Ovary (tissue), 9 donors: ENCODE data around the gene PARD3B. TPM values are rescaled to one million over a fixed set of nuclear protein-coding genes. Genes with fewer than 3 reads are reported as not detected.

Experiments
- DNase-seq, 5 donors: peaks; one replicate each; pipeline ENCODE4 v3.0.0-alpha.2; 2019 to 2020
- H3K27ac ChIP-seq, 2 donors: fragments of 200-600 bp; one replicate each; pipeline versions ENCODE4 v1.5.1 to v1.8.0; 2019 to 2022
- H3K27me3 ChIP-seq: fragments of 200-600 bp; one replicate; pipeline ENCODE4 v1.8.0; 2022
- H3K36me3 ChIP-seq: fragments of 200-600 bp; sonication (generic); one replicate; pipeline ENCODE4 v1.5.1; 2019
- H3K4me1 ChIP-seq: one replicate; pipeline ENCODE4 v1.8.1; 2013; ENCODE audit warnings: mild to moderate bottlenecking, moderate library complexity; ENCODE audit not compliant: insufficient read depth
- H3K4me3 ChIP-seq: fragments of 200-600 bp; sonication (generic); one replicate; pipeline ENCODE4 v1.5.1; 2017
- H3K9me3 ChIP-seq, 2 donors: fragments of 200-600 bp in 1 of 2; sonication (generic) in 1 of 2; one replicate each; pipeline versions ENCODE4 v1.5.1 to v1.8.1; 2013 to 2019; ENCODE audit warnings: mild to moderate bottlenecking in 1 of 2, moderate library complexity in 1 of 2
- CTCF ChIP-seq, 3 donors: fragments of 450-650 bp in 2 of 3; fragments of 200-600 bp in 1 of 3; IDR thresholded peaks; one replicate each; pipeline versions ENCODE4 v1.5.1 to v1.8.0; 2016 to 2022; ENCODE audit warnings: antibody characterized with exemption in 3 of 3, mild to moderate bottlenecking in 1 of 3
- EP300 ChIP-seq: sonication (generic); formaldehyde crosslinking; IDR thresholded peaks from one replicate; pipeline ENCODE4 v1.6.1; 2017; ENCODE audit warnings: antibody characterized with exemption
- POLR2A ChIP-seq: fragments of 450-650 bp; IDR thresholded peaks from one replicate; pipeline ENCODE4 v1.6.1; 2017; ENCODE audit warnings: antibody characterized with exemption, mild to moderate bottlenecking, moderate library complexity
- WGBS, 3 donors: extraction: QIAGEN DNeasy Blood & Tissue Kit in 1 of 3; methylation state at CpG; one replicate each; pipeline versions ENCODE4 v1.1.5 to v1.1.7; 2013 to 2017; 5-methylcytosine and 5-hydroxymethylcytosine counted together
- intact Hi-C, 4 donors: fragments of 100-400 bp; cut with DNase I; formaldehyde crosslinking; loops; one replicate each; pipeline versions ENCODE4 v1.11.0 to v1.15.1; 2022 to 2023
- polyA plus RNA-seq, 2 donors: library from polyadenylated mRNA; stranded (reverse); fragments of 200-250 nt in 1 of 2; fragments of 350-450 nt in 1 of 2; fragmentation: Illumina TruSeq in 1 of 2; extraction: RNeasy Lipid Tissue Mini Kit (QIAGEN cat#74804) in 1 of 2; gene quantifications; one replicate each; pipeline ENCODE4 v1.2.3, GENCODE V29; 2013 to 2014
- total RNA-seq, 7 donors: library from RNA; depleted of rRNA in 2 of 7; stranded (reverse); fragments of >200 nt in 2 of 7; fragmentation: NEBNext Ultra II Directional in 3 of 7; extraction: Animal tissue kit (Norgen Biotek cat#: 25700) in 3 of 7; gene quantifications; one replicate each; pipeline versions ENCODE4 v1.1.0 to v1.2.4, GENCODE V29; 2016 to 2023
- donor health status: DM: no; HTN: no; CAD: no; lungs with moderate emphysema.
- donor health status: DM: no; HTN: no; CAD: no.
- donor health status: Bipolar disorder and iron deficiency.
- donor health status: DM: yes; HTN: yes; CAD: no.
- donor health status: DM: no; HTN: no; CAD: no.
- donor health status: DM: yes; HTN: yes; CAD: no.

PARD3B gene
- total and polyA plus RNA-seq, 9 donors: 8.2 to 46.6 (median 28.7) TPM

DNA sequence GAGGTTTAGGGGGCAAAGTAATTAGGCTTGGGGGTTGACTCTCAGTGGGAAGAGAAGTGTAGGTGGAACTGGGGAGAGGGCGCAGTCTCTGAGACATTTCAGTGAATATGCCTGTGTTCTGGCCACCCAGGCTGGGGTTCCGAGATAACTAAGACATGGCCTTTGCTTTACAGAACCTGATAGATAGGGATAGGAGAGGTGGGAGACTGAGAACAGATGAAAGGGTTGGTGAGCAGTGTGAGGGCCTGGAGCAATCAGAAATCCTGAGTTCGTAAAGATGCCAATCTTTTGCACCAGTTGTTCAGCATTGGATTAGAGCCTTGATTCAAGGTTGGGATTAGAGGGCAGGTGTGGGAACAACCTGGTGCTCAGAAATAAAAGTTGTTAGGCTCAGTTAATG lies 15.6 kb downstream of the PARD3B start:
- Histone ChIP-seq H3K9me3 (no peaks in the 10 kb centered on the region), H3K36me3 (no peaks in the 10 kb centered on the region), H3K27me3 (no peaks in the 10 kb centered on the region), H3K4me1 (peaks cover 2% of the 10 kb centered on the region), H3K27ac (no peak overlapping the region), H3K4me3 (no peak overlapping the region)
- DNase-seq: no peak
- 93 to 100% (median 99%) methylated on average over 3 of the region's 3 CpGs for WGBS, 3 donors
- no peak for TF ChIP-seq EP300
- no peak for TF ChIP-seq CTCF (IDR thresholded peaks at IDR 0.05)
- intact Hi-C loops: no loop called here

DNA sequence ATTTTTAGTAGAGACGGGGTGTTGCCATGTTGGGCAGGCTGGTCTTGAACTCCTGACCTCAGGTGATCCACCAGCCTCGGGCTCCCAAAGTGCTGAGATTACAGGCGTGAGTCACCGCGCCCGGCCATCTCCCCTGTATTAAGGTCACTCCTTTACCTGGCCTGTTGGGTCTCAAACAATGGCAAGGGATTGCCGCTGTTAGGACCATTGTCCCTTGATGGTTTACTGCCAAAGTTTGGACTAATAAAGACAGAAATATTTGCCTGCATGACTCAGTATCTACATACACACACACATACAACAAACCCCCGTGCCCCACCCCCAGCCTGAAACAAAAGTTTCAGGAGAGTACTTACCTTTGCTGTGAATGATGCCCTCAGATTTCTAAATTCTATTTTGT lies 16.5 kb downstream of the PARD3B start:
- H3K27me3 ChIP-seq: no peaks in the 10 kb centered on the region
- no peaks in the 10 kb centered on the region for H3K36me3 ChIP-seq
- no peak overlapping the region for H3K4me3 ChIP-seq
- H3K9me3 ChIP-seq: no peaks in the 10 kb centered on the region
- H3K27ac ChIP-seq: no peak overlapping the region
- 93 to 100% (median 95%) methylated on average over 8 of the region's 8 CpGs for WGBS, 3 donors
- peaks cover 2% of the 10 kb centered on the region for H3K4me1 ChIP-seq
- TF ChIP-seq POLR2A (no peak), EP300 (no peak), CTCF (IDR thresholded peaks at IDR 0.05) (no peak)
- DNase-seq: no peak
- intact Hi-C loops: no loop called here

DNA sequence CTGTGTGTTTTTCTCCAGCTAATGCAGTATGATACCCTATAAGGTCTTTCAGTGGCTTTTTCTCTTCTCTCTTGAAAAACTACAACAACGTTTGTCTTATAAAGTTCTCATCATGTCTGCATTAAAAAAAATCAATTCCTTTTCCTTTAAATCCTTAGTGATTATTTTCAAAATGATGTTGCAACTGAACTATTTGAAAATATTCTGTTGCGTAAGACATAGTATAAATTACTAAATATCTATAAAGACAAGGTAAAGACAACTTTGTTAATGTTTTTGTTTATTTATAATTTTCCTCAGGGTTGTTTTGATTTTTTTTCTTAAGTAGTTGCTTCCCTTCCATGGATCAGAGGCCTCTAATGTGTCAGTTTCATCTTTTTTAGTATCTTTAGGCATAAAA lies 21.2 kb downstream of the PARD3B start:
- Histone ChIP-seq H3K4me3 (no peak overlapping the region), H3K9me3 (no peaks in the 10 kb centered on the region), H3K27ac (no peak overlapping the region), H3K27me3 (no peaks in the 10 kb centered on the region), H3K36me3 (no peaks in the 10 kb centered on the region), H3K4me1 (peaks cover 9% of the 10 kb centered on the region)
- 62 to 74% (median 69%) methylated on average over 2 of the region's 2 CpGs for WGBS, 3 donors
- no peak for TF ChIP-seq POLR2A
- no peak for DNase-seq
- intact Hi-C loops: no loop called here

GRCh38 chr2:204570421-204570820 lies 25.1 kb downstream of the PARD3B start:
- H3K9me3 ChIP-seq: no peaks in the 10 kb centered on the region
- no peak overlapping the region for H3K27ac ChIP-seq
- no peaks in the 10 kb centered on the region for H3K36me3 ChIP-seq
- TF ChIP-seq POLR2A: no peak
- H3K4me1 ChIP-seq: peaks cover 11% of the 10 kb centered on the region
- no peaks in the 10 kb centered on the region for H3K27me3 ChIP-seq
- intact Hi-C loops: no loop called here
- WGBS, 3 donors: 95 to 100% (median 98%) methylated on average over 1 of the region's 1 CpG
- H3K4me3 ChIP-seq: no peak overlapping the region
- no peak for DNase-seq

DNA sequence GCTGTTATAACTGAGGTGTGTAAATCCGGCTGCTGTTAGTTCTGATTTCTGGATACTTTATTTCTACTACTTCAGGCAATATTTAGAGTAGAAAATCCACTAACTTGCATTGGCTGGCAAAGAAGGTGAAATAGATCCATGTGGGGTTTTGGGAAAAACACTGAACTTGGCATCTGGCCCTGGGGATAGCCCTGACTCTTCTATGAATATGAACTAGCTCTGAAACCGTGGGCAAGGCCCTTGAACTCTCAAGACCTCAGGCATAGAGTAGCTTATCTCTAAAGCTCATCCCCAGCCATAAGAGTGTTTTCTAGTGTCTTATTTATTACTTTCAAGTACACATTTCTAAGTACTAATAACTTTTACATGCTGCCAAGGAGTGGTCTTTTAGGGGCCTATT lies 25.8 kb downstream of the PARD3B start:
- Histone ChIP-seq H3K36me3 (no peaks in the 10 kb centered on the region), H3K4me3 (no peak overlapping the region), H3K4me1 (peaks cover 11% of the 10 kb centered on the region), H3K27me3 (no peaks in the 10 kb centered on the region), H3K9me3 (no peaks in the 10 kb centered on the region), H3K27ac (no peak overlapping the region)
- WGBS, 3 donors: 49 to 60% (median 53%) methylated on average over 2 of the region's 2 CpGs
- DNase-seq: no peak
- intact Hi-C loops: no loop called here
- no peak for TF ChIP-seq POLR2A
- TF ChIP-seq CTCF (IDR thresholded peaks at IDR 0.05): no peak
- TF ChIP-seq EP300: no peak

DNA sequence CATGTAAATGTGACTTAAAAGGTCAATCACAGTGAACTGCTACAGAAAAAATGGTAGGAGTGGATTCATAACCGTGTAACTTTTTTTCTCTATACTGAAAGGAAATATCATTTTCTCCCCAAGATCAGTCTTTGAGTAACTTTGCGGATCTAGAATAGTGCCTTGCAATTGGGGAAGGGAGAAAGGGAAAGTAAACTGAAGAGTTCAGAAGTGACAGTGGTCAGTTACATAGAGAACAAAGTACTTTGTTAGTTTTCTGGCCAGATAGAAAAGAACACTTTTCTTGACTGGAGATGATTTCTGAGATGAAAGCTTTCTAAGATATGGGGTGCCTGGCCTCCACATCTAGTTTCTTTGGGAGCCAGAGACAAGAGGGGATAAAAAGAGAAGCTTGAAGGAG lies 26.6 kb downstream of the PARD3B start:
- WGBS, 3 donors: 95 to 97% (median 96%) methylated on average over 2 of the region's 2 CpGs
- H3K27ac ChIP-seq: no peak overlapping the region
- H3K9me3 ChIP-seq: no peaks in the 10 kb centered on the region
- H3K36me3 ChIP-seq: no peaks in the 10 kb centered on the region
- intact Hi-C loops: no loop called here
- no peak for DNase-seq
- no peaks in the 10 kb centered on the region for H3K27me3 ChIP-seq
- H3K4me3 ChIP-seq: no peak overlapping the region
- TF ChIP-seq EP300 (no peak), CTCF (IDR thresholded peaks at IDR 0.05) (no peak), POLR2A (no peak)
- H3K4me1 ChIP-seq: peaks cover 11% of the 10 kb centered on the region
